Measurements from ENCODE around the gene RPUSD1. TPM values are rescaled to one million over a fixed set of nuclear protein-coding genes. Genes with fewer than 3 reads are reported as not detected.

The RPUSD1 gene
- total RNA-seq = 29.1 and 36.0 TPM in 2 replicates

GRCh38 chr16:787978-788398 lies at the start of gene RPUSD1:
TSS of gene RPUSD1 (minus strand) at chr16:788381. CDS start at chr16:787737, 644 bp downstream.

GRCh38 chr16:799948-800833 lies 12.0 kb upstream of the RPUSD1 start, which contains the start of gene GNG13:
TSS of gene GNG13 (minus strand) at chr16:800734. CDS start at chr16:799077, 1,657 bp downstream.

GRCh38 chr16:788399-789126 lies 382 bp upstream of the RPUSD1 start, which contains the start of gene CHTF18:
TSS of gene CHTF18 (plus strand) at chr16:788620. CDS start at chr16:788685, 65 bp downstream.

GRCh38 chr16:760545-761343 lies 27.4 kb downstream of the RPUSD1 start, which contains the start of gene MSLN:
TSS of gene MSLN (plus strand) at chr16:760734. CDS start at chr16:762681, 1,947 bp downstream.

GRCh38 chr16:740764-741505 lies 47.2 kb downstream of the RPUSD1 start, which contains the start of gene CIAO3:
TSS of gene CIAO3 (minus strand) at chr16:740997. CDS start at chr16:740985, 12 bp downstream.

Other genes starting within 250 kb of the RPUSD1 start
- not detected in 2 replicates for gene PRR35, start 228.0 kb downstream of the RPUSD1 start, total RNA-seq
- gene NHLRC4, start 221.4 kb downstream of the RPUSD1 start, total RNA-seq = 0.50 and 0.59 TPM in 2 replicates
- gene PIGQ, start 218.4 kb downstream of the RPUSD1 start, total RNA-seq = 29.1 and 37.9 TPM in 2 replicates
- 18.1 and 22.2 TPM in 2 replicates for gene RAB40C, start 198.3 kb downstream of the RPUSD1 start, total RNA-seq
- gene WFIKKN1, start 157.4 kb downstream of the RPUSD1 start, total RNA-seq = 0.30 and 0.50 TPM in 2 replicates
- 209 and 228 TPM in 2 replicates for gene METTL26, start 152.1 kb downstream of the RPUSD1 start, total RNA-seq
- gene MCRIP2, start 146.6 kb downstream of the RPUSD1 start, total RNA-seq = 21.4 and 23.2 TPM in 2 replicates
- gene WDR90, start 139.0 kb downstream of the RPUSD1 start, total RNA-seq = 13.3 and 14.9 TPM in 2 replicates
- 56.0 and 63.4 TPM in 2 replicates for gene RHOT2, start 120.2 kb downstream of the RPUSD1 start, total RNA-seq
- 0.50 and 1.5 TPM in 2 replicates for gene RHBDL1, start 112.7 kb downstream of the RPUSD1 start, total RNA-seq
- gene STUB1, start 108.0 kb downstream of the RPUSD1 start, total RNA-seq = 213 and 221 TPM in 2 replicates
- gene JMJD8, start 104.0 kb downstream of the RPUSD1 start, total RNA-seq = 58.3 and 69.4 TPM in 2 replicates
- 12.3 and 13.2 TPM in 2 replicates for gene WDR24, start 98.0 kb downstream of the RPUSD1 start, total RNA-seq
- gene FBXL16, start 82.6 kb downstream of the RPUSD1 start, total RNA-seq = 0.17 and 0.45 TPM in 2 replicates
- 49.1 and 68.7 TPM in 2 replicates for gene METRN, start 73.3 kb downstream of the RPUSD1 start, total RNA-seq
- gene ANTKMT, start 67.2 kb downstream of the RPUSD1 start, total RNA-seq = 30.3 and 33.7 TPM in 2 replicates
- gene CCDC78, start 61.9 kb downstream of the RPUSD1 start, total RNA-seq = 0.67 and 1.5 TPM in 2 replicates
- 13.1 and 14.0 TPM in 2 replicates for gene HAGHL, start 61.3 kb downstream of the RPUSD1 start, total RNA-seq
- 22.0 and 26.4 TPM in 2 replicates for gene CIAO3, start 47.4 kb downstream of the RPUSD1 start, total RNA-seq
- under 0.01 TPM in 1 of 2 replicates, not detected in the other for gene MSLN, start 27.6 kb downstream of the RPUSD1 start, total RNA-seq
- gene CHTF18, start 239 bp upstream of the RPUSD1 start, total RNA-seq = 29.8 and 32.7 TPM in 2 replicates
- gene GNG13, start 12.4 kb upstream of the RPUSD1 start, total RNA-seq = not detected in 2 replicates
- 15.1 and 16.4 TPM in 2 replicates for gene LMF1, start 182.6 kb upstream of the RPUSD1 start, total RNA-seq
- gene SOX8, start 193.4 kb upstream of the RPUSD1 start, total RNA-seq = 0.15 TPM in 1 of 2 replicates, not detected in the other

Data from bronchus fibroblast of lung (primary cell).